Measurements from ENCODE around the gene FXYD2.

Gene FXYD2

GRCh38 chr11:117872420-117872961 lies 47.9 kb upstream of the FXYD2 start:
- Histone ChIP-seq H3K9me2 (replicated peaks; ENCODE audit: control insufficient read depth, low read length) (no peaks in the 10 kb centered on the region), H3K79me2 (ENCODE audit: control insufficient read depth, low read length) (no peaks in the 10 kb centered on the region), H3K9me3 (ENCODE audit: control insufficient read depth, insufficient read depth, low read length) (no peaks in the 10 kb centered on the region), H3K27me3 (ENCODE audit: control insufficient read depth, low read length) (peaks cover 47% of the 10 kb centered on the region), H3K4me3 (ENCODE audit: low read length) (no peak overlapping the region), H4K20me1 (ENCODE audit: control insufficient read depth, insufficient read depth, low read depth, low read length) (no peaks in the 10 kb centered on the region), H3K36me3 (ENCODE audit: control insufficient read depth, low read length) (no peaks in the 10 kb centered on the region), H3K4me2 (ENCODE audit: low read length) (no peak overlapping the region), H3K27ac (ENCODE audit: low read depth, low read length) (no peak overlapping the region), H3F3A (ENCODE audit: control insufficient read depth, insufficient read depth) (no peaks in the 10 kb centered on the region), H3K4me1 (ENCODE audit: control insufficient read depth, low read length) (no peaks in the 10 kb centered on the region)
- TF ChIP-seq EZH2phosphoT487 (IDR thresholded peaks at IDR 0.05; ENCODE audit: borderline replicate concordance, low read length) (no peak), CTCF (IDR thresholded peaks at IDR 0.05; ENCODE audit: low read depth, low read length, poor library complexity, severe bottlenecking) (no peak)

GRCh38 chr11:117871784-117872183 lies 47.2 kb upstream of the FXYD2 start:
- TF ChIP-seq EZH2phosphoT487 (IDR thresholded peaks at IDR 0.05; ENCODE audit: borderline replicate concordance, low read length): no peak
- TF ChIP-seq CTCF (IDR thresholded peaks at IDR 0.05; ENCODE audit: low read depth, low read length, poor library complexity, severe bottlenecking): no peak
- H3F3A ChIP-seq (ENCODE audit: control insufficient read depth, insufficient read depth): no peaks in the 10 kb centered on the region
- no peaks in the 10 kb centered on the region for H3K79me2 ChIP-seq (ENCODE audit: control insufficient read depth, low read length)
- H4K20me1 ChIP-seq (ENCODE audit: control insufficient read depth, insufficient read depth, low read depth, low read length): no peaks in the 10 kb centered on the region
- H3K4me3 ChIP-seq (ENCODE audit: low read length): no peak overlapping the region
- no peaks in the 10 kb centered on the region for H3K4me1 ChIP-seq (ENCODE audit: control insufficient read depth, low read length)
- H3K9me2 ChIP-seq (replicated peaks; ENCODE audit: control insufficient read depth, low read length): no peaks in the 10 kb centered on the region
- H3K4me2 ChIP-seq (ENCODE audit: low read length): no peak overlapping the region
- H3K9me3 ChIP-seq (ENCODE audit: control insufficient read depth, insufficient read depth, low read length): no peaks in the 10 kb centered on the region
- peaks cover 40% of the 10 kb centered on the region for H3K27me3 ChIP-seq (ENCODE audit: control insufficient read depth, low read length)
- H3K27ac ChIP-seq (ENCODE audit: low read depth, low read length): no peak overlapping the region
- no peaks in the 10 kb centered on the region for H3K36me3 ChIP-seq (ENCODE audit: control insufficient read depth, low read length)

GRCh38 chr11:117871160-117871559 lies 46.6 kb upstream of the FXYD2 start:
- no peaks in the 10 kb centered on the region for H3K79me2 ChIP-seq (ENCODE audit: control insufficient read depth, low read length)
- H3K9me2 ChIP-seq (replicated peaks; ENCODE audit: control insufficient read depth, low read length): no peaks in the 10 kb centered on the region
- no peak overlapping the region for H3K4me3 ChIP-seq (ENCODE audit: low read length)
- H3K9me3 ChIP-seq (ENCODE audit: control insufficient read depth, insufficient read depth, low read length): no peaks in the 10 kb centered on the region
- no peaks in the 10 kb centered on the region for H4K20me1 ChIP-seq (ENCODE audit: control insufficient read depth, insufficient read depth, low read depth, low read length)
- H3K27ac ChIP-seq (ENCODE audit: low read depth, low read length): no peak overlapping the region
- no peak overlapping the region for H3K4me2 ChIP-seq (ENCODE audit: low read length)
- H3K36me3 ChIP-seq (ENCODE audit: control insufficient read depth, low read length): no peaks in the 10 kb centered on the region
- no peaks in the 10 kb centered on the region for H3K4me1 ChIP-seq (ENCODE audit: control insufficient read depth, low read length)
- TF ChIP-seq CTCF (IDR thresholded peaks at IDR 0.05; ENCODE audit: low read depth, low read length, poor library complexity, severe bottlenecking) (no peak), EZH2phosphoT487 (IDR thresholded peaks at IDR 0.05; ENCODE audit: borderline replicate concordance, low read length) (no peak)
- H3F3A ChIP-seq (ENCODE audit: control insufficient read depth, insufficient read depth): no peaks in the 10 kb centered on the region
- peaks cover 36% of the 10 kb centered on the region for H3K27me3 ChIP-seq (ENCODE audit: control insufficient read depth, low read length)
